Measurements from ENCODE around the gene IQSEC2. TPM values are rescaled to one million over a fixed set of nuclear protein-coding genes. Genes with fewer than 3 reads are reported as not detected.

The IQSEC2 gene
- total RNA-seq, 1 donor from 2014 or later, result 0.20 TPM

DNA sequence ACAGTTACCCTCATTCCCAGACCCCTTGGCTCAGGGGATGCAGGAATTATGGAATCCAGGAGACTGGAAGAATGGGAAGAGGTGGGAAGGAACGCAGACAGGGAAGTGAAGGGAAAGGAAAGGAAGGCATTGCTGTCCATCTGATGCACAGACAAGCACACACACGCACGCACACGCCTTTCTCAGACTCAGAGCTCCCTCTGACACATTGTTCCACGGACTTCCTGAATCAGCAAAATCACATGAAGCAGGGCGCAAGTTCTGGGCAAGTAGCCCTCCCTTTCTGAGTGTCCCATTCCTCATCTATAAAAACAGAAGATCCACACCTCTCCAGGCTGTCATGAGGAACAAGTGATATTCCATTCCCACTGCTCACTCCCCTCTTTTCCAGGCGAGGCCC is 13.2 kb downstream of the IQSEC2 start:
- peak in 1 of 2 donors; percentile 34 for DNase-seq (ENCODE audit: low read depth in 2 of 2)

GRCh38 chrX:53266914-53267313 is 14.5 kb downstream of the IQSEC2 start:
- DNase-seq (ENCODE audit: low read depth in 2 of 2), result no peak

GRCh38 chrX:53265771-53266574 is 15.4 kb downstream of the IQSEC2 start:
- no peak for DNase-seq (ENCODE audit: low read depth in 2 of 2)

DNA sequence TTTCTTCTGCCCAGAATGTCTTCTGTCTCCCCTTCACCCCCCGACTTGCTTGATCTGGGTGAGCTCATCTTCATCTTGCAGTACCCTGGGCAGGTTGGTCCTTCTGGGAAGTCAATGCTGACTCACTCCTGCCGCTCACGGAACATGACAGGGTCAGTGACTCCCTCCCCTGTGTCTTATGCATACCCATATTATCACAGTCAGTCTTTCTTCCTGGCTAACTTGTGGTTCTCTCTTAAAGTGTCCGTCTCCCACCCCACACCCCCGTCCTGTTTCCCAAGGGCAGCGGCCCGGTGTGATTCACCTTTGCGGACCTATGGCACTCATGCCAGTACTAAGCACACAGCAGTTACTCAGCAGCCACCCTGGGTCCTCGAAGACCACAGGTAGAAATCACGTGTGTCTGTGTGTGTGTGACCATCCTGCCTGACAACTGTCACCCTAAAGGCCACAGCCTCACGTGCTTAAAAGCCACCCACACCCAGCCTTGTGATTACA is 17.7 kb downstream of the IQSEC2 start:
- peak in 1 of 2 donors; percentile 52 for DNase-seq (ENCODE audit: low read depth in 2 of 2)

DNA sequence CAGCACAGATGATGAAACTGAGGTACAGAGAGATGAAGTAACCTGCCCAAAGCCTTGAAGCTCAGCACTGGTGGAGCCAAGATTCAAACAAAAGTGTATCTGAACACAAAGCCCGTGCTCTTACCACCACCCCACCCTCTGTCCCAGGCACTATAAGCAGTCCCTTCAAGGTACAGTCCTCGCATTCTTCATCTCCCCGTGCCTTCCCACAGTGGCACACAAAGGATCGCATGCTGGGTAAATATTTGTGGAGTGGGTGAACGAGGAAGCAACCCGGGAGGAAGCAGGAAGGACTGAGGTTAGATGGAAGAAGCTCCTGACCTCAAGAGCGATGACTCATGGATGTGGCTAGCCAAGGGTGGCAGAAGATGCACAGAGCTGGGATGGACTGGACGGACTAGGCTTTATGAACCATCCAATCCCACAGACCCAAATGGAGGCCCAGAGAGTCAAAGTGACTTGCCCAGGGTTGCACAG is 18.4 kb downstream of the IQSEC2 start:
- DNase-seq (ENCODE audit: low read depth in 2 of 2), result peak in 1 of 2 donors; percentile 41

GRCh38 chrX:53262189-53262917 is 19.0 kb downstream of the IQSEC2 start:
- no peak for DNase-seq (ENCODE audit: low read depth in 2 of 2)

DNA sequence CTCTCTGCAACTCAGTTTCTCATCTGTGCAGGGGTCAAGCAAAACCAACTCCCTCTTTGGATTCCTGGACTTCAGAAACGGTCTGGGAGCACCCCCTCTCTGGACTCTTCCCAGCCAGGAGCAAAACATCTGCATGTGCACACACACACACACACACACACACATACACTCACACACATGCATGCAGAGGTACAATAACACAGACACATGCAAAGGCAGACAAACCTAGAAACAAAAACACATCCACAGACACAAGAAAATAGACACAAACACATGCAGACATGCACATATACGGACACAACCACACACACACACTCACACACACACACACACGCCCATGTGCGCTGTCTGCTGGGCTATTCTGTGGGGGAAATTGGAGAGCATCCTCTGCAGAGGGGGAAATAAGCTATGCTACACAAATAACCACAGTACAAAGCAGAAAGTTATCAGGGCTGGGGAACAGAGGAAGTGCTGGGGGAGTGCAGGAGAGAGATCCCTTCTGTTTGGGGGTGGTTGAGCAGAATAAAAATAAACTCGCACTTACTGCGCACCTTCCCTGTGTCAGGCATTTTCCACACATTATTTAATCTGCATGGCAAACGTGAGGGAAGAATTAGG is 19.9 kb downstream of the IQSEC2 start:
- no peak for DNase-seq (ENCODE audit: low read depth in 2 of 2)

DNA sequence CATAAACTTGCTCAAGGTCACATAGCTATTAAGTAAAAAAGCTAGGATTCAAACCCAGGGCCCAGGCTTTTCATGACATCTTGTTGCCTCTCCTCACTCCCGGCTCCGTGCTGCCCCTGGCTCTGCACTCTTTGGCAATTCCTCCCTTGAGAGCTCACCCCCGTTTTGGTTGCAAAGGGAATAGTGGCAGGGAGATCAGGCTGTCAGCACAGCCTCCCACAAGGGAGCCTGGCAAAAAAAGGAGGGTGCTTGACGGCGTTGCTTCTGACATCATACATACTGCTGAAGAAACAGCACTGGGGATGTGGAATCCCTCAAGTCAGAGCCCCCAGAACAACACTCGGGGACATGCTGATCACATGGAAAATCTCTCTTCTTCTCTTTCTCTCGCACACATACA is 20.5 kb downstream of the IQSEC2 start:
- DNase-seq (ENCODE audit: low read depth in 2 of 2), result no peak

DNA sequence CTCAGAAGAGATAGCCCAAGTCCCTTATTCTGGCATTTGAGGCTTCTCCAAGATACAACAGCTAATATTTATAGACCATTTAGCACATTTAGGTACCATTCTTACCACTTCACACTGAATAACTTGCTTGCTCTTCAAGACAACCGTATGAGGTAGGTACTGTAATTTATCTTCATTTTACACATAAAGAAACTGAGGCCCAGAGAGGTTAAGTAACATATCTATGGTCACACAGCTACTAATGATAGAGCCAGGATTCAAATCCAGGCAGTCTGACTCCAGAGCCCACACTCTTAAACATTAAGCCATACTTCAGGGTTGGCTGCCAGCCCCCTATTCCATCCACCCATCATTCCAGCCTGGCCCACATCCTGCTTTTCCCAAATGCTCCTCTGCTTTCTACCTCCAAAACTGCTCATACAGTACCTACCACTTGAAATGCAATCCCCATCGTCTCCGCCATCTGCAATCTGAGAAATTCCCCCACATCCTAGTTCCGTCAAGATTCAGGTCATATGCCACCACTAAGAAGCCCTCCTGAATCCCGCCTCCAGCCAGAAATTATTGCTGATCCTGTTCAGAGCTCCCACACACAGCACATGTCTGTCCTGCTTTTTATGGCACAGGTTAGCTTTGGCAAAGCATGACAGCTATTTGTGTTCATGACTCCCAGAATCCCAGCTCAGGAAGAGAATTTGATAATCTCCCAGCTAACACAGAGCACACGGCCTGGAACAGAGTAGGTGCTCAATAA is 23.5 kb downstream of the IQSEC2 start:
- DNase-seq (ENCODE audit: low read depth in 2 of 2), result no peak

DNA sequence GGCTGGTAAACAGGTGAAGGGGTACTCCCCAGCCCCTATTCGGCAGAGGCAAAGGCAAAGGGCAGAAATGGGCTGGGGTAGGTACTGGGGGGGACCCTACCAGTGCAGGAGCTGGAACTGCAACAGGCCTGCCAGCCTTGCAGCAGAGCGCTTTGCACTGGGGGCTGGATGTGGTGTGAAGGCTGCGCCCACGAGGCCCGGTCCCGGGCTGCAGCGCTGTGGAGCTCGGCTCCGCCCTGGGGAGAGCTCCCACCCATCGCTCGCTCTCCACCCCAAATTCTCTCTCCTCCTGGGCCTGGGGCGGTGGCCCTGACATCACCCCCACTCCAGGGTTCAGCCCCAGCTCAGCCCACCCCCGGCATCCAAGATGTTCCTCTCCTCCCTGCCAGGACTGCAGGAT is 24.2 kb downstream of the IQSEC2 start:
- no peak for DNase-seq (ENCODE audit: low read depth in 2 of 2)

GRCh38 chrX:53256446-53257041 is 24.8 kb downstream of the IQSEC2 start:
- no peak for DNase-seq (ENCODE audit: low read depth in 2 of 2)

DNA sequence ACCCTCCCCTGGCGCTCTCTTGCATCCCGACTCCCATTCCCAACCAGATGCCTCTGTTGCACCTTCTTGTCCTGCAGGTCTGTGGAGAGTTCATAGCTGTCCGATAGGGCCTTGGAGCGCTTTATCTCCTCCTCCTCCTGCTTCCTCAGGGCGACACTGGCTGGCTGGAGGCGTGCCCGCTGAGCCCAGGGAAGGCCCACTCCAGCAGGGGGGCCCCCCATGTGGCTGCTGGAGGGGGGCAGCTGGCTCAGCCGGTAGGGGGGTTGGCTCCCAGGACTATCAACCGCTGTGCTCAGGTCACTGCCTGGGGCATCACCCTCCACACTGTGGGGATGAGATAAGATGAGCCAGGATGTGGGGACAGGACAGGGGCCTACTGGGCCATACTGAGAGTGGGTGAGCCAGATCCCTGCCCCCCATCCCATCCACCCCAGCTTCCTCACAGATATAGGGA is 25.6 kb downstream of the IQSEC2 start:
- no peak for DNase-seq (ENCODE audit: low read depth in 2 of 2)

DNA sequence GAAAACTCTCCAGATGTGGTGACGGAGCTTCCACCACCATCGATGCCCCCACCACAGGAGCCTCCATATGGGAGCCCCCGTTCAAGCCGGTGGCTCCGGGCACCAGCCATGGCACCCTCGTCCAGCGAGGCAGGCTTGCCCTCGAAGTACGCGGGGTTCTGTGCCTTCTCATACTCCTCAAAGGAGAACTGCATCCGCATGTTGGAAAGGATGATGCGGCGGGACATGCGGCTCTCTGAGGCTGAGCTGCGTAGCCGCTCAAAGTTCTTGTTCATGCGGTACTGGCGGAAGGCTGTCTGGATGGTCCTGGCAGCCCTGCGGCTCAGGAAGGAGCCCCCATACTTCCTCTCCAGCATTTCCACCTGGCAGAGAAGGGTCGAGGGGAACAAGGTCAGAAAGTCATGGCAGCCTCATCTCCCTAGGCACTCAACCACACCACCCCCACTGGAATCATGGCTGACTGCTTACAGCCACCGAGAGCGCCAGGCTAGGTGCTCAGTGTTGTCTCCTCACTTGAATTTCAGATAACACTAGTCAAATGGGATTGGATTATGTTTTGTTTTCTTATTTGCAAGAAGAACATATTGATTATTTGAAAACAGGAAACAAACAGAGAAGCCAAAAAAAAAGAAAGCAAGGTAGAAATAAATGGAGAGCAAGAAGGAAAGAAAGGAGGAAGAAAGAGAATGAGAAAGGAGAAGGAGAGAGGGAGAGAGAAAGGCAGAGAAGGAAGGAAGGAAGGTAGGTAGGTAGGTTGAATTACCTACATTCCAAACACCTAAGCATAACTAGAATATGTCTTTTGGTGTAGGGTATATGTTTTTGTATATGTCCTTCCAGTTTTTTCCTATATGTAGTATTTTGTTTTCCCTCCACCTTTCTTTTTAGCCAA is 26.6 kb downstream of the IQSEC2 start:
- DNase-seq (ENCODE audit: low read depth in 2 of 2), result no peak

GRCh38 chrX:53253293-53254020 is 27.9 kb downstream of the IQSEC2 start:
- no peak for DNase-seq (ENCODE audit: low read depth in 2 of 2)

GRCh38 chrX:53251307-53251706 is 30.1 kb downstream of the IQSEC2 start:
- DNase-seq (ENCODE audit: low read depth in 2 of 2), result no peak

GRCh38 chrX:53250556-53250955 is 30.8 kb downstream of the IQSEC2 start:
- no peak for DNase-seq (ENCODE audit: low read depth in 2 of 2)

DNA sequence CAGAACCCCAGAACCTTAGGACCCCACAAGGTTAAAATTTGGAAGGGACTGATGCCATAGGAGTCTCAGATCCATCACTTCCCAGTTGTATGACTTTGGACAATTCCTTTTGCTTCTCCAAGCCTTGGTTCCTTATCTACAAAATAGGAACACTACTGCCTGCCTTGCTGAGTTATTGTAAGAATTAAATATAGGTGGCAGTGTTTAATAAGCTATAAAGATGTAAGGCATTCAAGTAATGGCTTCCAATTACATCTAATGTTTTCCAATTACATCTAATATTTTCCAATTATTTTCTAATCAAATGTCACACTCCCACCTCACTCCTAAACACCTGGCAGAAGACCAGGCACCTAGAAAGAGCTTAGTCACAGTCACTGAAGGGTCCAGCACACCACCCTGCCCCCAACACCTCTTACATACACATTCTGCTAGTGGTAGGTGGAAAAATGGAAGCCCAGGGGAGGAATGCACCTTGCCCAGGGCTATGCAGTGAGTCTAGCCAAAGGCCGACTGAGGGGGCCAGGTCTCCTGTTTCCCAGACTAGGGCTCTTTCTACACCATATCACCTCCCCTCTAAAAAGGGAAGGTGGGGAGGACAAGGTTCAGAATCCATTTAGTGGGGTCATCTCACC is 31.9 kb downstream of the IQSEC2 start:
- DNase-seq (ENCODE audit: low read depth in 2 of 2), result no peak

- no peak for DNase-seq (ENCODE audit: low read depth in 2 of 2)
These were observed 33.5 kb downstream of the IQSEC2 start for GRCh38 chrX:53247928-53248327.

DNA sequence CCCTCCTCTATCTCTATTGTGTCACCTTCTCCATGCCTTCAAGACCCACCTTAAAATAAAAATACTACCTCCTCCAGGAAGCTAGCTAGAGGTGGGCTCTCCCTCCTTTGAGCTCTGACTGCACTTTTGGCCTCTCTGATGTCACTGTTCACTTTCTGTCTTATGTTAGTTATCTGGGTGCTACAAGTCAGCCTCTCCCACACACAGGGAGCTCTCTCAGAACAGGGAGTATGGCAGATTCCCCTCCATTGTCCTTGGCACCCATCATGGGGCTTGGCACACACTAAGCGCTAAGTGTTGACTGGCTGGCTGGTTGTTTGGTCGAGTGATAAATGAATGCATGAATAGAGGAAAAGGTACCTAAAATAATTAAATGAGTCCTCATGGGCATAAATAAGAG is 35.2 kb downstream of the IQSEC2 start:
- DNase-seq (ENCODE audit: low read depth in 2 of 2), result no peak
